Right atrium auricular region (tissue), 2 donors: ENCODE data around the gene ATXN7. TPM values are rescaled to one million over a fixed set of nuclear protein-coding genes. Genes with fewer than 3 reads are reported as not detected.

Experiments
- DNase-seq: peaks from one replicate; pipeline ENCODE4 v3.0.0-alpha.2; 2019; ENCODE audit warnings: low spot score
- H3K27ac ChIP-seq, 2 donors: fragments of 200-600 bp; sonication (generic); 1 replicate in 1 of 2; 2 replicates in 1 of 2; pipeline ENCODE4 v1.5.1; 2016 to 2019
- H3K27me3 ChIP-seq, 2 donors: fragments of 200-600 bp; sonication (generic); one replicate each; pipeline versions ENCODE4 v1.5.1 to v1.6.0; 2017 to 2019
- H3K36me3 ChIP-seq: fragments of 200-600 bp; sonication (generic); one replicate; pipeline ENCODE4 v1.5.1; 2016
- H3K4me1 ChIP-seq, 2 donors: fragments of 200-600 bp; sonication (generic); one replicate each; pipeline versions ENCODE4 v1.5.1 to v1.6.0; 2017 to 2019
- H3K4me3 ChIP-seq, 2 donors: fragments of 200-600 bp; sonication (generic); 1 replicate in 1 of 2; 2 replicates in 1 of 2; pipeline ENCODE4 v1.5.1; 2017 to 2019; ENCODE audit warnings: mild to moderate bottlenecking in 1 of 2, moderate library complexity in 1 of 2
- H3K9me3 ChIP-seq, 2 donors: fragments of 200-600 bp; sonication (generic); one replicate each; pipeline ENCODE4 v1.5.1; 2019
- CTCF ChIP-seq, 2 donors: fragments of 200-600 bp; sonication (generic); IDR thresholded peaks; one replicate each; pipeline ENCODE4 v1.5.1; 2019; ENCODE audit warnings: antibody characterized with exemption in 2 of 2
- total RNA-seq, 2 donors: library from RNA; depleted of rRNA; stranded (reverse); fragments of >200 nt; gene quantifications; one replicate each; pipeline ENCODE4 v1.1.0, GENCODE V29; 2016

Gene ATXN7
- total RNA-seq, 2 donors from 2014 or later = 13.9 to 15.5 TPM

DNA sequence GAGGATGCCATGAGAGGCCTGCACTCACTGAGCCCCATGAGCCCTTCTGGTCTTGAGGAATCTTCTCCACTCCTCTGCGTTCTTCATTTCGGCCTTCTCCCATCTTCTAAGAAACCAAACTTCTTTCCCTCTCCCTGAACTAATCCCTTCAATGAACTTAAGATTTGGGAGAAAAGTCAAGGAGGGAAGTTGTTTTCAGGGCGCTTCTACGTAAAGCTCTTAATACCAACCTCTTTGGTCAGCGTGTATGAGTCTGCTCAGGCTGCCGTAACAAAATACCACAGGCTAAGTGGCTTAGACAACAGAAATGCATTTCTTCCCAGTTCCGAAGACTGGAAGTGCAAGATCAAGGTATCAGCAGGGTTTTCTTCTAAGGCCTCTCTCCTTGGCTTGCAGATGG is 173.4 kb downstream of the ATXN7 start:
- DNase-seq = no peak
- TF ChIP-seq CTCF (IDR thresholded peaks at IDR 0.05) = no peak
- Histone ChIP-seq H3K36me3 (no peaks in the 10 kb centered on the region), H3K4me1 (no peaks in the 10 kb centered on the region), H3K27ac (no peak overlapping the region), H3K27me3 (no peaks in the 10 kb centered on the region), H3K4me3 (no peak overlapping the region), H3K9me3 (no peaks in the 10 kb centered on the region)

DNA sequence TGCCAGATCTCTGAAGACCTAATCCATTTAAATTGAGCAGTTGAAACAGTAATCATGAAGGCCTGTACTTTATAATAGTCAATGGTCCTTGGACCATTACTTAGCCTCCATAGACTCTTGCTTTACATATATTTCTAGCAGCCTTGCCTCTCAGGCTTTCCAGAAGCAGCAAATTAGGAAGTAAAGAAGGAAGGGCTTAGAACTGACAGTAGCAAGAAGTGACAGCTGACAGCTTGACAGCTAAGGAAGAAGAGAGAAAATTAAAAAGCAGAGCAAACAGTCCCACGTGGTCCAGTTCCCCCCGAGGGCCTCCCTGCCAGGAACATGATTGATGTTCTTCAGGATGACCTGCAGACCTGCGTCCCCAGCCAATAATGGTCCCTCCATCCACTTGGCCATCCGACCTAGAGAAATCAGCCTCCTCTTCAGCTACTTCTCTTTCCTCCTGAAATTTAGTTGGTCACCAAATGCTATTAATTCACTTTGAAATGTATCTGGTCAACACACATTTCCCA is 174.6 kb downstream of the ATXN7 start:
- TF ChIP-seq CTCF (IDR thresholded peaks at IDR 0.05) = no peak
- no peak for DNase-seq
- H3K27me3 ChIP-seq = no peaks in the 10 kb centered on the region
- no peak overlapping the region for H3K27ac ChIP-seq
- no peaks in the 10 kb centered on the region for H3K4me1 ChIP-seq
- no peak overlapping the region for H3K4me3 ChIP-seq
- H3K36me3 ChIP-seq = no peaks in the 10 kb centered on the region
- no peaks in the 10 kb centered on the region for H3K9me3 ChIP-seq

DNA sequence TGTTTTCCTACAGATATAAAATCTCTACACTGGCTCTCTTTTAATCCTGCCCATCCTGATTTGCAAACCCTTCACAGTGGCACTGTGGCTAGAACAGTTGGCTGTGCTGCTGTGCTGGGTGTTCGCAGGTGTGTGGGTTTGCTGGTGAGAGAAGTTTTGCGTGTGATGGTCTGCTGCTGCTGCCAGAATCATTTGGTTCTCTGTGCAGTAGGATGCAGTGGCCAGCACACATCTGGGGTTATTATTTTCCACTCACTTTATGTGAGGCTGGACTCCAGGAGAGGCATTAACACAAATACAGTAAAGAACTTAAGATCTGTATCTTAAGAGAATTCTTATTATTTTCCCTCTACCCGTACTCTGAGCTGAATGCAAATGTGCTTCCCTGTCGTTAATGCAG is 175.7 kb downstream of the ATXN7 start:
- Histone ChIP-seq H3K4me1 (no peaks in the 10 kb centered on the region), H3K4me3 (no peak overlapping the region), H3K9me3 (no peaks in the 10 kb centered on the region), H3K27ac (no peak overlapping the region), H3K36me3 (no peaks in the 10 kb centered on the region), H3K27me3 (no peaks in the 10 kb centered on the region)
- no peak for DNase-seq
- no peak for TF ChIP-seq CTCF (IDR thresholded peaks at IDR 0.05)

DNA sequence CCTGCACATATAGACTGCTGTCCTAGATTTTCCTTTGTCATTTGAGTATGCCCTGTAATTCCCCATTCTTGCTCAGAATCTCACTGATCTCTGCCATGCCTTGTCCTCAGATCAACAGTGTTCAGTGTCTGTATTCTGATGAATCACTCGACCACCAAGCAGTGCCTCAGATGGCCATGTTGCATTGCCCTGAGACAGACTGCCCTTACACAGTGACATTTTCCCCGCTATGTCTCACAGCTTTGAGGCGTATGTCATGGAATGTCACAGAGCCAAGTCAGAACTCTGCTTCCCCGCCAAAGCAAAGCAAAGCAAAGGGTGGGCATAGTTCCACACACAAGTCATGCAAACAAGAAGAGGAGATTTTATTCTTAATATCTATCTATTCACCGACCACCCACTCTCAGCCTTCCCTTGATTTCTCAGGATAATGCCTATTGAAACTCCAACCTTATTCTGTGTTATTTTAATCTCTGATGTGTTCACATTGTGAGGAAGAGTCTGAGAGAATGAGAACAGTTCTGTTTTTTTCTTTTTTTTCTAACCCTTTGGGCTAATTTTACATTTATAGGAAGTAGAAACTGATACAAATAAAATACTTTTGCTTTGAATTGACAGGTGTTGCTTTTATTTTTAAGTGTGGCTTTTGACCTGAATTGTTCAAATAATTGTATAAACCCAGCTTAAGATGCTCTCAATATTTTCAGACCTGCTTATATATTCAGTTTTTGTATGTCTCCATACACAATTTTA is 176.5 kb downstream of the ATXN7 start:
- Histone ChIP-seq H3K27me3 (no peaks in the 10 kb centered on the region), H3K27ac (no peak overlapping the region), H3K36me3 (no peaks in the 10 kb centered on the region), H3K4me1 (no peaks in the 10 kb centered on the region), H3K4me3 (no peak overlapping the region), H3K9me3 (no peaks in the 10 kb centered on the region)
- DNase-seq = no peak
- no peak for TF ChIP-seq CTCF (IDR thresholded peaks at IDR 0.05)

DNA sequence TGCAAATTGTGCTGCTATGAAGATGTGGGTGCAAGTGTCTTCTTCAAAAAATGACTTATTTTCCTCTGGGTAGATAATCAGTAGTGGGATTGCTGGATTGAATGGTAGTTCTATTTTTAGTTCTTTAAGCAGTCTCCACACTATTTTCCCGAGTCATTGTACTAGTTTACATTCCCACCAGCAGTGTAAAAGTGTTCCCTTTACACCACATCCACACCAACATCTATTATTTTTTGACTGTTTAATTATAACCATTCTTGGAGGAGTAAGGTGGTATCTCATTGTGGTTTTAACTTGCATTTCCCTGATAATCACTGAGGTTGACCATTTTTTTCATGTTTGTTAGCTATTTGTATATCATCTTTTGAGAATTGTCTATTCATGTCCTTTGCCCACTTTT is 179.3 kb downstream of the ATXN7 start:
- Histone ChIP-seq H3K27ac (no peak overlapping the region), H3K9me3 (no peaks in the 10 kb centered on the region), H3K36me3 (no peaks in the 10 kb centered on the region), H3K27me3 (no peaks in the 10 kb centered on the region), H3K4me1 (no peaks in the 10 kb centered on the region), H3K4me3 (no peak overlapping the region)
- no peak for DNase-seq
- TF ChIP-seq CTCF (IDR thresholded peaks at IDR 0.05) = no peak

GRCh38 chr3:64046592-64046991 is 182.9 kb downstream of the ATXN7 start:
- TF ChIP-seq CTCF (IDR thresholded peaks at IDR 0.05) = no peak
- Histone ChIP-seq H3K27me3 (no peaks in the 10 kb centered on the region), H3K4me3 (no peak overlapping the region), H3K27ac (no peak overlapping the region), H3K4me1 (no peaks in the 10 kb centered on the region), H3K9me3 (no peaks in the 10 kb centered on the region), H3K36me3 (no peaks in the 10 kb centered on the region)
- no peak for DNase-seq
